Brain microvascular endothelial cell (primary cell): Measurements from ENCODE around the gene KLF13.

Experiments used
- DNase-seq: peaks from one replicate; pipeline ENCODE4 v3.0.0-alpha.2; 2020
- H3K27ac ChIP-seq: fragments of 250-450 bp; sonication (Bioruptor Pico); 2 replicates; pipeline ENCODE4 v1.5.1; 2020; ENCODE audit warnings: mild to moderate bottlenecking, moderate library complexity
- H3K27me3 ChIP-seq: fragments of 250-450 bp; sonication (Bioruptor Pico); replicated peaks from 2 replicates; pipeline ENCODE4 v1.5.1; 2020; ENCODE audit warnings: mild to moderate bottlenecking
- H3K36me3 ChIP-seq: fragments of 250-450 bp; sonication (Bioruptor Pico); replicated peaks from 2 replicates; pipeline ENCODE4 v1.5.1; 2020; ENCODE audit warnings: mild to moderate bottlenecking
- H3K4me3 ChIP-seq: 2 replicates; pipeline ENCODE4 v1.5.1; 2011; ENCODE audit warnings: low read depth, mild to moderate bottlenecking, control low read depth, low read length, moderate library complexity
- CTCF ChIP-seq: IDR thresholded peaks from 2 replicates; pipeline ENCODE4 v1.5.1; 2011; ENCODE audit warnings: low read depth, mild to moderate bottlenecking, moderate library complexity, low read length, control low read depth, inconsistent platforms; ENCODE audit errors: missing control alignments
- in situ Hi-C: cut with HindIII; loops from 2 replicates; pipeline ENCODE4 v1.10.0; 2017; ENCODE audit warnings: low sequenced_read_pairs, low pct_ligation_motif_present

Gene KLF13

GRCh38 chr15:31357148-31357547, 30.5 kb downstream of the KLF13 start:
- no peak for TF ChIP-seq CTCF
- Histone ChIP-seq H3K27ac (no peak overlapping the region), H3K4me3 (no peak overlapping the region), H3K36me3 (no peaks in the 10 kb centered on the region), H3K27me3 (no peaks in the 10 kb centered on the region)
- no peak for DNase-seq
- in situ Hi-C loops, result no loop called here

GRCh38 chr15:31358163-31358562, 31.5 kb downstream of the KLF13 start:
- H3K4me3 ChIP-seq, result no peak overlapping the region
- TF ChIP-seq CTCF, result no peak
- no peaks in the 10 kb centered on the region for H3K36me3 ChIP-seq
- no peaks in the 10 kb centered on the region for H3K27me3 ChIP-seq
- in situ Hi-C loops, result no loop called here
- H3K27ac ChIP-seq, result no peak overlapping the region
- DNase-seq, result no peak

GRCh38 chr15:31358957-31359701, 32.5 kb downstream of the KLF13 start:
- no peak overlapping the region for H3K27ac ChIP-seq
- no peaks in the 10 kb centered on the region for H3K36me3 ChIP-seq
- H3K4me3 ChIP-seq, result no peak overlapping the region
- no peak for DNase-seq
- TF ChIP-seq CTCF, result no peak
- in situ Hi-C loops, result no loop called here
- no peaks in the 10 kb centered on the region for H3K27me3 ChIP-seq

- no peak overlapping the region for H3K27ac ChIP-seq
Observed at GRCh38 chr15:31359702-31360111, 33.1 kb downstream of the KLF13 start.

GRCh38 chr15:31360158-31360561, 33.5 kb downstream of the KLF13 start:
- no peak for TF ChIP-seq CTCF
- Histone ChIP-seq H3K27me3 (no peaks in the 10 kb centered on the region), H3K27ac (no peak overlapping the region), H3K36me3 (no peaks in the 10 kb centered on the region), H3K4me3 (no peak overlapping the region)
- in situ Hi-C loops, result no loop called here
- no peak for DNase-seq

More at GRCh38 chr15:31359702-31360111, 33.1 kb downstream of the KLF13 start:
- no peak for DNase-seq
- no peak overlapping the region for H3K4me3 ChIP-seq
- no peaks in the 10 kb centered on the region for H3K36me3 ChIP-seq
- H3K27me3 ChIP-seq, result no peaks in the 10 kb centered on the region
- TF ChIP-seq CTCF, result no peak
- in situ Hi-C loops, result no loop called here
